Keratinocyte (primary cell): ENCODE results near the gene CDKN1B.

Source experiments
- EZH2 ChIP-seq: IDR thresholded peaks from one replicate; pipeline ENCODE4 v1.6.1; 2012; ENCODE audit warnings: inconsistent platforms, mild to moderate bottlenecking, low read length, moderate library complexity
- TF ChIP-seq, protein P1 (sequence below), 3 experiments: IDR thresholded peaks in 1 of 3; conservative IDR thresholded peaks in 1 of 3; optimal IDR thresholded peaks in 1 of 3; 2 replicates in 2 of 3; 3 replicates in 1 of 3; pipeline versions ENCODE3 to v1.5.1; 2011; ENCODE audit warnings: low read length in 3 of 3, mild to moderate bottlenecking in 3 of 3, moderate library complexity in 2 of 3, control low read depth in 1 of 3, inconsistent platforms in 1 of 3; ENCODE audit not compliant: insufficient read depth in 2 of 3; ENCODE audit errors: extremely low read depth in 1 of 3

DNA sequence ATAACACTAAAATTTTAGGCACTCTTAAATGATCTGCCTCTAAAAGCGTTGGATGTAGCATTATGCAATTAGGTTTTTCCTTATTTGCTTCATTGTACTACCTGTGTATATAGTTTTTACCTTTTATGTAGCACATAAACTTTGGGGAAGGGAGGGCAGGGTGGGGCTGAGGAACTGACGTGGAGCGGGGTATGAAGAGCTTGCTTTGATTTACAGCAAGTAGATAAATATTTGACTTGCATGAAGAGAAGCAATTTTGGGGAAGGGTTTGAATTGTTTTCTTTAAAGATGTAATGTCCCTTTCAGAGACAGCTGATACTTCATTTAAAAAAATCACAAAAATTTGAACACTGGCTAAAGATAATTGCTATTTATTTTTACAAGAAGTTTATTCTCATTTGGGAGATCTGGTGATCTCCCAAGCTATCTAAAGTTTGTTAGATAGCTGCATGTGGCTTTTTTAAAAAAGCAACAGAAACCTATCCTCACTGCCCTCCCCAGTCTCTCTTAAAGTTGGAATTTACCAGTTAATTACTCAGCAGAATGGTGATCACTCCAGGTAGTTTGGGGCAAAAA lies 4.1 kb downstream of the CDKN1B start:
- TF ChIP-seq, protein P1, sequence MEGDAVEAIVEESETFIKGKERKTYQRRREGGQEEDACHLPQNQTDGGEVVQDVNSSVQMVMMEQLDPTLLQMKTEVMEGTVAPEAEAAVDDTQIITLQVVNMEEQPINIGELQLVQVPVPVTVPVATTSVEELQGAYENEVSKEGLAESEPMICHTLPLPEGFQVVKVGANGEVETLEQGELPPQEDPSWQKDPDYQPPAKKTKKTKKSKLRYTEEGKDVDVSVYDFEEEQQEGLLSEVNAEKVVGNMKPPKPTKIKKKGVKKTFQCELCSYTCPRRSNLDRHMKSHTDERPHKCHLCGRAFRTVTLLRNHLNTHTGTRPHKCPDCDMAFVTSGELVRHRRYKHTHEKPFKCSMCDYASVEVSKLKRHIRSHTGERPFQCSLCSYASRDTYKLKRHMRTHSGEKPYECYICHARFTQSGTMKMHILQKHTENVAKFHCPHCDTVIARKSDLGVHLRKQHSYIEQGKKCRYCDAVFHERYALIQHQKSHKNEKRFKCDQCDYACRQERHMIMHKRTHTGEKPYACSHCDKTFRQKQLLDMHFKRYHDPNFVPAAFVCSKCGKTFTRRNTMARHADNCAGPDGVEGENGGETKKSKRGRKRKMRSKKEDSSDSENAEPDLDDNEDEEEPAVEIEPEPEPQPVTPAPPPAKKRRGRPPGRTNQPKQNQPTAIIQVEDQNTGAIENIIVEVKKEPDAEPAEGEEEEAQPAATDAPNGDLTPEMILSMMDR (optimal IDR thresholded peaks at IDR 0.05 in 1 of 3, IDR thresholded peaks at IDR 0.05 in 1 of 3, conservative IDR thresholded peaks at IDR 0.05 in 1 of 3; ENCODE audit: extremely low read depth in 1 of 3, insufficient read depth in 2 of 3, low read length in 3 of 3), result no peak
- no peak for TF ChIP-seq EZH2
